GM23248 (cell line): ENCODE measurements around the gene ENTREP3.

Experiments used
- EZH2 ChIP-seq: fragments of 200-600 bp; sonication (generic); IDR thresholded peaks from 2 replicates; pipeline ENCODE4 v1.6.1; 2018; ENCODE audit warnings: antibody characterized with exemption, mild to moderate bottlenecking; ENCODE audit not compliant: insufficient read depth, poor library complexity, severe bottlenecking
- EZH2phosphoT487 ChIP-seq: fragments of 200-600 bp; sonication (generic); IDR thresholded peaks from 2 replicates; pipeline ENCODE4 v1.6.1; 2018; ENCODE audit warnings: antibody characterized with exemption, moderate library complexity, mild to moderate bottlenecking, low read depth; ENCODE audit not compliant: insufficient read depth

DNA sequence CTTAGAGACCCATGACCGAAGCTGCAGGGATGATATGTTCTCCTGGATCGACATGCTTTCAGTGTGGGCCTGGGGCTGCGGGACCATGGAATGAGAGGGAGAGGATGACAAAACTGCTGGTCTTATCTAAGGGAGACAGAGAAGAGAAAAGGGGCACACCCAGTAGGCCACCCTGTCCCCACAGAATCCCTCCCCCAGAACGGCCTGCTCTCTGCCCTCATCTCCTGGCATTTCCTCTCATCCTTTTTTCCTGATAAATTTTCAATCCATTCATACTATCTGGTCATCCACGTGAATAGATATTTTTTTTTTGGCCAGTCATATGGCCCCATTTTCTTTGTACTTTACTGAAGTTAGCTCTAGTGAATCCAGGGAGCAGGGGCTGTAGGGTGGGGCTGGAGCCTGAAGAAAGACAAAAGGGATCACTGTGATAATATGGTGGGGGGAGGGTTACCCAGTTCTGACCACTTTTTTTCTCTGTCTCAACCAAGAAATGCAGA is 46.1 kb upstream of the ENTREP3 start, which contains the start of gene PKLR:
- no peak for TF ChIP-seq EZH2phosphoT487
- TF ChIP-seq EZH2 = no peak
